ENCODE data around the gene CACNG5. TPM values are rescaled to one million over a fixed set of nuclear protein-coding genes. Genes with fewer than 3 reads are reported as not detected.

Gene CACNG5
- total and polyA plus RNA-seq, 8 donors: not detected

DNA sequence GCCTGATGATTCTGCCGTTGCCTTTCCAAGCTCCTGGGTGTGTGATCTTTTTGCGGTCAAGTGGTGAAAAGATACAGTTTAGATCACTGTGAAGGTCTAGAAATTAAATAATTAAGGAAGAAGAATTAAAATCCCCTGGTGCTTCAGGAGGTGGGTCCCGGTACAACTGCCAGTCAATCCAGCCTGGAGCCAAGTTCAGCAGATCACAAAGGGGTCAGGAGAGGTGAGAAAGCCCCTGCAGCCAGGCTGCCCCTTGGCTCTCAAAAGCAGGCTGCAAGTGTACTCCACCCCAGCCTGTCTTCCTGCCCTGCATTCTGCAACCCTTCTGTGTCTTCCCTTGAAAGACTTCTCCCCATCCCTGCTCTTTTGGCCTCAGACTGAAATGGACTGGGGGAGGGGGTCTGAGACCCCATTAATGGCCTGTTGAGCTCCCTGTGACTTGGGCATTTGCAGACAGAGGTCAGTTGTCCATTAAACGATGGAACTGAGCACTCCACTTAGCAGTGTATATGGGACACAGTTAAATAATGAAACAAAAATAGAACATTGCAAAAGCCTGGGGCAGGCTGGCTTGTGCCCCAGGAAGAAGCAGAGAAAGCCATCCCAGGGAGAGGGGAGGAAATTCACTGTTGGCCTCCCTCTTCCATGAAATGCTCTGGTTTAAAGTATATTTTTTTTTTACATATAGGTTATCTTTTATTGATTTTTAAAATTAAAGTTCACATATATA lies 15.1 kb downstream of the CACNG5 start:
- TF ChIP-seq, protein P1, sequence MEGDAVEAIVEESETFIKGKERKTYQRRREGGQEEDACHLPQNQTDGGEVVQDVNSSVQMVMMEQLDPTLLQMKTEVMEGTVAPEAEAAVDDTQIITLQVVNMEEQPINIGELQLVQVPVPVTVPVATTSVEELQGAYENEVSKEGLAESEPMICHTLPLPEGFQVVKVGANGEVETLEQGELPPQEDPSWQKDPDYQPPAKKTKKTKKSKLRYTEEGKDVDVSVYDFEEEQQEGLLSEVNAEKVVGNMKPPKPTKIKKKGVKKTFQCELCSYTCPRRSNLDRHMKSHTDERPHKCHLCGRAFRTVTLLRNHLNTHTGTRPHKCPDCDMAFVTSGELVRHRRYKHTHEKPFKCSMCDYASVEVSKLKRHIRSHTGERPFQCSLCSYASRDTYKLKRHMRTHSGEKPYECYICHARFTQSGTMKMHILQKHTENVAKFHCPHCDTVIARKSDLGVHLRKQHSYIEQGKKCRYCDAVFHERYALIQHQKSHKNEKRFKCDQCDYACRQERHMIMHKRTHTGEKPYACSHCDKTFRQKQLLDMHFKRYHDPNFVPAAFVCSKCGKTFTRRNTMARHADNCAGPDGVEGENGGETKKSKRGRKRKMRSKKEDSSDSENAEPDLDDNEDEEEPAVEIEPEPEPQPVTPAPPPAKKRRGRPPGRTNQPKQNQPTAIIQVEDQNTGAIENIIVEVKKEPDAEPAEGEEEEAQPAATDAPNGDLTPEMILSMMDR (IDR thresholded peaks at IDR 0.05): no peak
- no peaks in the 10 kb centered on the region for H3K4me1 ChIP-seq
- intact Hi-C loops (cut with DNase I): no loop called here
- no peak overlapping the region for H3K27ac ChIP-seq
- H3K27me3 ChIP-seq: no peaks in the 10 kb centered on the region
- peaks cover 0 to 9% of the 10 kb centered on the region in 2 donors for H3K9me3 ChIP-seq
- ATAC-seq (no peak), DNase-seq (no peak)
- H3K36me3 ChIP-seq: no peaks in the 10 kb centered on the region
- H3K4me3 ChIP-seq: no peak overlapping the region

DNA sequence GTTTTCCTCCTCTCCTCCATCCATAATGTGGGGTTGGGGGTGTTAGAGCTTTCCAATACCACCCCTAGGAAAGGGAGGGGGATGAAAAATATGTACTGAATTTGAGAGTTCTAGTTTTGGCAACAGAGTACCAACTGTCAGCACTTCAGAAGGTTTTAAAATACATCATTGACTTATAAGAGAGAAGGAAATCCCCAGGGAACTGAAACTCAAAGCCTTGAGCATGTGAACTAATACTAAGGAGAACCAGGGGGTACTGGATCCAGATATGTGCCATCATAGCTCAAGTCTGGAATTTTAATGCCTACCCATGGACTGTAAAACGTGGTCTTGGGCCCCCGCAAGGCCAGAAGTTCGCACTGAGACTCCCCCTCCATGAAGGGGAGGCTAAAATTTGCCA lies 15.8 kb downstream of the CACNG5 start:
- TF ChIP-seq, protein P1 (IDR thresholded peaks at IDR 0.05): no peak
- ATAC-seq: no peak
- Histone ChIP-seq H3K4me1 (no peaks in the 10 kb centered on the region), H3K27me3 (no peaks in the 10 kb centered on the region), H3K9me3 (peaks cover 0 to 14% of the 10 kb centered on the region in 2 donors), H3K4me3 (no peak overlapping the region), H3K36me3 (no peaks in the 10 kb centered on the region), H3K27ac (no peak overlapping the region)
- DNase-seq: no peak
- intact Hi-C loops (cut with DNase I): no loop called here

DNA sequence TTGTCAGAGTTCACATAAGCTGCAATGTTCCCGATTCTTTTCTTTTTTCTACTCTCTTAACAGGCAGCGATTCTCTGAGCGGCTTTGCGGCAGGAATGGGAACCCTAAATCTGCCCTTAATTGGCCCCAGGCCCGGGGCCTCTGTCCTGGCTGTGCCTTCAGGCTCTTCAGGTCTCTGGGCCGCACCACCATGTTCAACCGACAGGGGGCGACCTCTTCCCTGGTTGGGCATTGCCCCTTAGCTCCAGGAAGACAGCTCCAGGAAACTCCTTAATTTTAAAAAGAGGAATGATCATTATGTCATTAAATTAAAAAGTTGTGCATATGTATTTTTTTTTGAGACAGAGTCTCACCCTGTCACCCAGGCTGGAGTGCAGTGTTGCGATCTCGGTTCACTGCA lies 20.3 kb downstream of the CACNG5 start:
- no peaks in the 10 kb centered on the region for H3K27me3 ChIP-seq
- H3K27ac ChIP-seq: no peak overlapping the region
- intact Hi-C loops (cut with DNase I): no loop called here
- ATAC-seq: no peak
- H3K4me3 ChIP-seq: no peak overlapping the region
- TF ChIP-seq, protein P1 (IDR thresholded peaks at IDR 0.05): no peak
- no peak for DNase-seq
- H3K9me3 ChIP-seq: peaks cover 0 to 12% of the 10 kb centered on the region in 2 donors
- H3K36me3 ChIP-seq: no peaks in the 10 kb centered on the region
- H3K4me1 ChIP-seq: no peaks in the 10 kb centered on the region

DNA sequence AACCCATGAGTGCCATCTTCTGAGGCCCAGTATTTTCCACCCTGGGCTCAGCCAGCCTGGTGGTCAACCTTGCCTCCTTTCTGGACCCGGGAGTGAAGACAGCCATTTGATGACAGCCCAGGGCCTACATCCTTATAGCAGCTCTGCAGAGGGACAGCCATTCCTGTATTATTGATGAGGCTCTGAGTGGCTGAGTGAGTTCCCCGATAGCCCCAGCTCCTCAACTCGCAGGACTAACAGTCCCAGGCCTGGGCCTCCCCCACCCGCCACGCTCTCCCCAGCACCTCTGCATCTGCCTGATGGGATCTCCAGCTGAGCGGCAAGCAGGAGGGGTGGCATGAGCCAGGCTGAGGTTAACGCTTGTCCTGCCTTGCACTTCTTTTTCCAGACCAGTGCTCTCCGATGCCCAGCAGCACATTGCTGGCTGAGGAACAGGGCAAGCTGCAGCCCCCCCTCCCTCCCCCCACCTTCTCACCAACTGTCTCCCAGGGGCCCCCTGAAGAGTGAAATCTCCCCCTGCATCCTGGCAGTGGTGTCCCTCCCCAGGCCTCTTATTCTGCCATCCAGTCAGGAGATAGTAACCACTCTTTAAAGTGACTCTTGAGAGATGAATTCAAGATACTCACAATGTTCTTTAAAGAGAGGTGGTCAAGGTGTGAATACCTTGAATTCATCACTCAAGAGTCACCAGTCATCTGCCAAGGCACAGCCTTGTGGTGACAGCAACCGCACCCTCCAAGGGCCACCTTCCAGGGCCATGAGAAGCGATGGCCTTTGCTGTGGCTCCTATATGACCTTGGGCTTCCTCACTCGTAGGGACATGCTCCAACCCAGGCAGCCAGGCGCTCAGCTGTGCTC lies 23.5 kb downstream of the CACNG5 start:
- ATAC-seq (no peak), DNase-seq (no peak)
- H3K27me3 ChIP-seq: no peaks in the 10 kb centered on the region
- intact Hi-C loops (cut with DNase I): no loop called here
- no peaks in the 10 kb centered on the region for H3K4me1 ChIP-seq
- H3K27ac ChIP-seq: no peak overlapping the region
- peaks cover 0 to 12% of the 10 kb centered on the region in 2 donors for H3K9me3 ChIP-seq
- no peaks in the 10 kb centered on the region for H3K36me3 ChIP-seq
- TF ChIP-seq, protein P1 (IDR thresholded peaks at IDR 0.05): no peak
- H3K4me3 ChIP-seq: no peak overlapping the region

DNA sequence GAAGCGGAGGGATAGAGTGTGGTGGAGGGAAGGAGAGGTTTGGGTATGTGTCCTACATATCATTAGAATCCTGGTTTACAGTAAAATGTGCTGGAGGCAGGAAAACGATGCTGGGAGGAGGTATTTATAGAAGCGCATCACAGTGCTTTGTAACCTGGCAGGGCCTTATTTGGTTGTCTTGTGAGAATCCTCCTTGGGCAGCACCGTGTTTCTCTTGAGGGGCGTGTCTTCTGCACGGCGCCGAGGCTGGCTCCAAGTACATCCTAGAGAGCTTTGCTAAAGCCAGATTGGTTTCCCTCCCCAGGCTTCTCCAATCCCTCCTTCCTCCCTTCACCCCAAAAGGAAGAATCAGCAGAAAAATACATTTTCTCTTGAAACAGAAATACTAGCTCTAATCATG lies 24.4 kb downstream of the CACNG5 start:
- H3K36me3 ChIP-seq: no peaks in the 10 kb centered on the region
- no peak overlapping the region for H3K27ac ChIP-seq
- DNase-seq (no peak), ATAC-seq (no peak)
- no peaks in the 10 kb centered on the region for H3K27me3 ChIP-seq
- H3K4me1 ChIP-seq: no peaks in the 10 kb centered on the region
- intact Hi-C loops (cut with DNase I): no loop called here
- TF ChIP-seq, protein P1 (IDR thresholded peaks at IDR 0.05): no peak
- H3K4me3 ChIP-seq: no peak overlapping the region
- H3K9me3 ChIP-seq: peaks cover 0 to 11% of the 10 kb centered on the region in 2 donors
